WERI-Rb-1 (cell line): ENCODE measurements around the gene ZP1.

Experiments used
- DNase-seq: peaks from one replicate; pipeline ENCODE4 v3.0.0-alpha.2; 2020
- H3K27ac ChIP-seq: fragments of 250-450 bp; sonication (Bioruptor Pico); 2 replicates; pipeline ENCODE4 v1.5.1; 2020; ENCODE audit warnings: mild to moderate bottlenecking, moderate library complexity
- H3K27me3 ChIP-seq: fragments of 250-450 bp; sonication (Bioruptor Pico); 2 replicates; pipeline ENCODE4 v1.5.1; 2021; ENCODE audit warnings: mild to moderate bottlenecking, low read depth, moderate library complexity; ENCODE audit not compliant: insufficient read depth, severe bottlenecking
- H3K36me3 ChIP-seq: fragments of 250-450 bp; sonication (Bioruptor Pico); 2 replicates; pipeline ENCODE4 v1.5.1; 2020; ENCODE audit warnings: mild to moderate bottlenecking, moderate library complexity
- H3K4me3 ChIP-seq: 2 replicates; pipeline ENCODE4 v1.5.1; 2011; ENCODE audit warnings: low read depth, mild to moderate bottlenecking, control low read depth, low read length
- H3K9me3 ChIP-seq: fragments of 250-450 bp; sonication (Bioruptor Pico); 2 replicates; pipeline ENCODE4 v1.5.1; 2021; ENCODE audit warnings: mild to moderate bottlenecking, moderate library complexity; ENCODE audit not compliant: severe bottlenecking
- CTCF ChIP-seq: IDR thresholded peaks from 2 replicates; pipeline ENCODE4 v1.5.1; 2011; ENCODE audit warnings: low read depth, mild to moderate bottlenecking, control low read depth, inconsistent platforms, low read length

The ZP1 gene

GRCh38 chr11:60919956-60920355 is 52.6 kb downstream of the ZP1 start:
- DNase-seq: no peak
- H3K4me3 ChIP-seq: no peak overlapping the region
- peaks cover 57% of the 10 kb centered on the region for H3K36me3 ChIP-seq
- no peak overlapping the region for H3K27ac ChIP-seq
- TF ChIP-seq CTCF: no peak
- no peaks in the 10 kb centered on the region for H3K27me3 ChIP-seq
- H3K9me3 ChIP-seq: no peaks in the 10 kb centered on the region

GRCh38 chr11:60921259-60921658 is 53.9 kb downstream of the ZP1 start:
- no peak for TF ChIP-seq CTCF
- no peak overlapping the region for H3K27ac ChIP-seq
- H3K4me3 ChIP-seq: no peak overlapping the region
- no peaks in the 10 kb centered on the region for H3K27me3 ChIP-seq
- H3K36me3 ChIP-seq: peaks cover 44% of the 10 kb centered on the region
- no peaks in the 10 kb centered on the region for H3K9me3 ChIP-seq
- no peak for DNase-seq

GRCh38 chr11:60921777-60922335 is 54.5 kb downstream of the ZP1 start:
- Histone ChIP-seq H3K27ac (peak overlapping the region; percentile 25), H3K9me3 (no peaks in the 10 kb centered on the region), H3K36me3 (peaks cover 43% of the 10 kb centered on the region), H3K27me3 (no peaks in the 10 kb centered on the region), H3K4me3 (no peak overlapping the region)
- TF ChIP-seq CTCF: no peak
- DNase-seq: no peak

- no peak overlapping the region for H3K27ac ChIP-seq
- H3K4me3 ChIP-seq: no peak overlapping the region
- H3K27me3 ChIP-seq: no peaks in the 10 kb centered on the region
- no peaks in the 10 kb centered on the region for H3K9me3 ChIP-seq
- TF ChIP-seq CTCF: no peak
- peaks cover 48% of the 10 kb centered on the region for H3K36me3 ChIP-seq
- DNase-seq: no peak
Observed at GRCh38 chr11:60922906-60923305, 55.6 kb downstream of the ZP1 start.

- peaks cover 52% of the 10 kb centered on the region for H3K36me3 ChIP-seq
- no peak overlapping the region for H3K4me3 ChIP-seq
- H3K27me3 ChIP-seq: no peaks in the 10 kb centered on the region
- no peak for TF ChIP-seq CTCF
- no peak for DNase-seq
- no peaks in the 10 kb centered on the region for H3K9me3 ChIP-seq
- no peak overlapping the region for H3K27ac ChIP-seq
Observed at GRCh38 chr11:60923326-60923725, 56.0 kb downstream of the ZP1 start.

GRCh38 chr11:60923800-60924109 is 56.4 kb downstream of the ZP1 start:
- Histone ChIP-seq H3K4me3 (peak overlapping the region; percentile 84), H3K27ac (0 out of 2 replicates have a peak overlapping the region, but pooled peaks have one; percentile 21)
- DNase-seq: no peak

More at GRCh38 chr11:60923800-60924109, 56.4 kb downstream of the ZP1 start:
- Histone ChIP-seq H3K9me3 (no peaks in the 10 kb centered on the region), H3K36me3 (peaks cover 56% of the 10 kb centered on the region), H3K27me3 (no peaks in the 10 kb centered on the region)
- no peak for TF ChIP-seq CTCF
